Sigmoid colon (tissue), 4 donors: Measurements from ENCODE around the gene GGTLC2.

ENCODE experiments used
- CTCF ChIP-seq, 4 experiments: fragments of 450-650 bp in 3 of 4; fragments of 200-600 bp in 1 of 4; IDR thresholded peaks; one replicate each; pipeline ENCODE4 v1.5.1; 2016 to 2019; ENCODE audit warnings: antibody characterized with exemption in 4 of 4, mild to moderate bottlenecking in 3 of 4, moderate library complexity in 2 of 4
- EP300 ChIP-seq, 4 donors: sonication (generic); formaldehyde crosslinking; IDR thresholded peaks; one replicate each; pipeline ENCODE4 v1.6.1; 2017; ENCODE audit warnings: antibody characterized with exemption in 4 of 4
- POLR2A ChIP-seq, 2 donors: fragments of 450-650 bp; IDR thresholded peaks; one replicate each; pipeline ENCODE4 v1.6.1; 2016; ENCODE audit warnings: antibody characterized with exemption in 2 of 2, mild to moderate bottlenecking in 2 of 2, moderate library complexity in 2 of 2

GRCh38 chr22:22682807-22683667 lies 38.6 kb downstream of the GGTLC2 start:
- TF ChIP-seq POLR2A (IDR thresholded peaks at IDR 0.05) (no peak), CTCF (IDR thresholded peaks at IDR 0.05) (no peak), EP300 (IDR thresholded peaks at IDR 0.05) (no peak)
